GM19351 (cell line): Measurements from ENCODE around the gene COQ2.
"Not testable (repeated sequence)": the region's sequence is repeated elsewhere in the genome, so short reads cannot be mapped to it uniquely, and the experiment has no call there.

Experiments used
- ATAC-seq: cut with Tn5 transposase; IDR thresholded peaks from one replicate; pipeline ENCODE4 v1.9.1; 2021; ENCODE audit warnings: mild to moderate bottlenecking, moderate library complexity; ENCODE audit not compliant: unreplicated experiment

COQ2 gene

GRCh38 chr4:83288381-83288780, 3.8 kb upstream of the COQ2 start:
- ATAC-seq, result not testable (repeated sequence)

DNA sequence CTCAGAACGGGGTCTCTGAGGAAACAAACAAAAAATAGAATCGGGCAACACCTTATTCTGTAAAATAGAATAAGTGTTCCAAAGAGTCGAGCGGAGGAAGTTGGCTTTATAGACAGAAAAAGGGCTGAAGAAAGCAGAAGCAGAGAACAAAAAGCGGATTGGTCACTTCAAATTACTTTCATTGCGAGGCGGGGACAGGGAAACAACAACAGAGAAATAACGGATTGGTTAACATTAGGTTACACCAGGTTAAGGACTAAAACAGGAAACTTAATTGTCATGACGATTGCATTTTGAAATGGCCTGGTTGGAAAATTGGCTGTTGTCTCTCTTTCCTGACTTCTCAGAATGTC, 433 bp upstream of the COQ2 start:
- no peak for ATAC-seq

DNA sequence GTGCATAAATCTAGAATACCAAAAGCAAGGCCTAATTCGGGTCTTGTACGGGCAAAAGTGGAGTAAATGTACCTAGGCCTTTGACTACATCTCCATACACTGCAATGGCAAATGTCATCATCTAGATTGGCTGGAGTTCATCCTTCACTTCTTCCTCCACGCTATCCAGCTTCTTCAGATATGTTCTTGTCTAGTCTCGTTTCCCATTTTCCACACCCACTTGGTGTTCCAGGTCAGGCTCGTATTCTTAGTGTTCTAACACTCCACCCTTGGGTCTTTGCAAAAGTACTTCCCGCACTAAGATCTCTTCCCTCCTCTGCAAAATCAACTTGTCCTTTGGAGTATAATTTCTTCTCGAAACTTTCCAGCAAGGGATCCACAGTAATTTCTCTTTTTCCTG, 1.4 kb downstream of the COQ2 start:
- no peak for ATAC-seq

- ATAC-seq, result no peak
These were observed 2.5 kb downstream of the COQ2 start for GRCh38 chr4:83282049-83282535.

DNA sequence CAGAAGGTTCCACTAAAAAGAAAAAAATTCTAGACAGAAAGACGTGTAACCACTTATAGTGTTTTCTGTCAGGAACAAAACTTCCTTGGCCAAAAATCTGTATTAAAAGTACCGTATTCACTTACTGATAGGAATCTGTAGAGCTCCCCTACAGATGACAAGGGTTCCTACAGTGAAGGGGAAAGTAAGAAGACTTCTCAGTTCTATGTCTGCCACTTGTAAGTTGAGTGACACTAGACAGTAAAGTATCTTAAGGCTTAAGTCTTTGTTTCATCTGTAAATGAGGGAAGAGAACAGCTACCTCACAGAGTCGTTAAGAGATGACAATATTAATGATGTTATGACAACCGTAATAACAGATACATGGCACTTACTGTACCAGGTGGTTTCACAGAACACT, 3.3 kb downstream of the COQ2 start:
- ATAC-seq, result no peak

GRCh38 chr4:83276299-83277040, 8.1 kb downstream of the COQ2 start:
- peak; percentile 68 for ATAC-seq

DNA sequence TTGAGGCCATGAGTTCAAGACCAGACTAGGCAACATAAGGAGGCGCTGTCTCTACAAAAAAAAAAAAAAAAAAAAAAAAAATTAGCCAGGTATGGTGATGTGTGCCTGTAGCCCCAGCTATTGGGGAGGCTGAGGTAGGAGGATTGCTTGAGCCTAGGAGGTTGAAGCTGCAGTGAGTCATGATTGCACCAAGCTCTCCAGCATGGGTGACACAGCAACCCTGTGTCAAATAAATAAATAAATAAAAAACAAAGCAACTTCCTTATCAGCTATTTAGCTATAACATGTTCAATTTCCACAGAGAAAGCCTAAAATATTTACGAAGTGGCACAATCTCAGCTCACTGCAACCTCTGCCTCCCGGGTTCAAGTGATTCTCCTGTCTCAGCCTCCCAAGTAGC, 10.7 kb downstream of the COQ2 start:
- ATAC-seq, result not testable (repeated sequence)

DNA sequence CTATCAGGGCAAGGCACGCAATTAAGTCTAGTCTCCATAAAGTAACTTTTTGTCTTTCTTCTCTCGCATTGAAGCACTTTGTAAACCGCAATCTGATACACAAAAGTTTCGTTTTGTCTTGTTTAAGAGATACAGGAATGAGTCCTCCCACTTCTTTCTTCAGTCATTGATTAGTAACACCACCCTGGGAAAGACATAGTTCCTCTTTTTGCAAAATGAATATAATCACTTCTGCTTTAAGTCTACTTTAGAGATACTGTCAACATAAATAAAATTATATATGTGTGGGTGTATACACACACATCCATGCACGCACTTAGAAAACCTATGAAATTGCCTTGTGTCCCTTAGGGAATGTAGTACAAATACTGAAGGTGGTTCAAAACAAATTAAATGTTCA, 11.7 kb downstream of the COQ2 start:
- peak; percentile 79 for ATAC-seq

- ATAC-seq, result no peak
These were observed 15.3 kb downstream of the COQ2 start for GRCh38 chr4:83269256-83269655.

DNA sequence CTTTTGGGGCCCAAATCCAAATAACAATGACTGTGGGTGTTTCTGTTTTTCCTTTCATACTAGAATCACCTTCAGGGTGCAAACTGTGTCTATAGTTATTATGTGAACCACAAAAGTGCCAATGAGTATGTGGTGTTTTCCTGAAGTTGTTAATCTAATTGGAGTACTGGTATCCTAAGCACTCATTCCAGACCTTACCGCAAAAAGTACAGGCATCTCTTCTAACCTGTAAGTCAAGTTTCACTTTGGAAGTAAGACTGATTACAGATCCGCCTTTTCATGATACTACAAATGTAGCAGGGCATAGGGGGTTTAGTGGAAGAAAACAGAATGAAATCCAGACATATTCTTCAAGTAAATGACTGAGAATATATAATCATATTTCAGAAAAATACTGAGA, 16.1 kb downstream of the COQ2 start:
- ATAC-seq, result no peak

GRCh38 chr4:83267830-83268475, 16.6 kb downstream of the COQ2 start:
- ATAC-seq, result peak; percentile 45

- ATAC-seq, result peak; percentile 46
These were observed 17.3 kb downstream of the COQ2 start for GRCh38 chr4:83267121-83267829.

GRCh38 chr4:83266689-83267088, 17.9 kb downstream of the COQ2 start:
- peak; percentile 57 for ATAC-seq

DNA sequence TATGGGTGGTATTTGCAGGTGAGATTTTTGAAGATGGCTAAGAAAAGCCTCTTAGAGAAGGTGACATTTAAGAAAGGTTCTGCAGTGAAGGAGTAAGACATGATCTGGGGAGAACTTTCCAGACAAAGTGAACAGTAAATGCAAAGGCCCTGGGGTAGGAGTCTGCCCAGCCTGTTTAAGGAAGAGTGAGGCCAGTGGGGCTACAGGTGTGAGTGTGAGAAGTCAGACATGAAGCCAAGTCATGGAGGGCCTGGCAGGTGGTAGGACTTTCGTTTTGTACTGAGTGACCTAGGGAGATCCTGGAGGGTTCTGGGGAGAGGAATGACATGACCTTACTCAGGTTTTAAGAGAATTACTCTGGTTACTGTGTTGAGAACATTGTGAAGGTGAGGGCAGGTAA, 21.5 kb downstream of the COQ2 start:
- no peak for ATAC-seq

- ATAC-seq, result no peak
These were observed 21.9 kb downstream of the COQ2 start for GRCh38 chr4:83262682-83263081.

GRCh38 chr4:83261307-83261706, 23.3 kb downstream of the COQ2 start:
- ATAC-seq, result no peak

DNA sequence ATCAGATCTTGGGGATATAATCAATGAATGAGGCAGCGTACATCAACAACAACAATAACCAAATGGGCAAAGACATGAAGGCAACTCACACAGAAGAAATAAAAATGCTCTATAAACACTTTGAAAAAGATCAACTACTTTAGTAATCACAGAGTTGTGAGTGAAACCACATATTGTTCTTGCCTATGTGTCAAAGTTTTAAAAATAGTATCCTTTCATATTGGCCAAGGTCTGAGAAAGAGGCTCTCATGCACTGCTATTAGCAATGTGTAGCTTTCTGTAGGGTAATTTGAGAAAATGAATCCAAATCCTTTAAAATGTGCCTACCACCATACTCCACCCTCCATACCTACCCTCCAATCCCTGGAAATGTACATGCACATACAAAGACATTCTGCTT, 25.0 kb downstream of the COQ2 start:
- ATAC-seq, result peak; percentile 53

DNA sequence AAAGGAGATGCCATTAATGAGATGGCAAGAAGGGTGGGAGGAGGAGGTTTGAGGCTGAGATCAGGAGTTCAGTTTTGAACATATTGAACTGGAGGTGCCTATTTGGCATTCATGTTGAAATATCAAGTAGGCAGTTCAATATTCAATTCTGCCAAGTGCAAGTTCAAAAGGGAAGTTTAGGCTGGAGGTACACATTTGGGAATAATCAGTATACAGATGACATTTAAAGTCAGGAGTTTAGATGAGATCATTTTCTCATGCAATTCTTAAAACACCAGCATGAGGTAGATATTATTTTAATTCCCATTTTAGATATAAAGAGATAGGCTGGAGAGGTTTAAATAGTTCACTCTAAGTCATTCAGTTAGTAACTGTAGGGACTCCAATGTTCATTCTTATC, 26.1 kb downstream of the COQ2 start:
- ATAC-seq, result no peak

DNA sequence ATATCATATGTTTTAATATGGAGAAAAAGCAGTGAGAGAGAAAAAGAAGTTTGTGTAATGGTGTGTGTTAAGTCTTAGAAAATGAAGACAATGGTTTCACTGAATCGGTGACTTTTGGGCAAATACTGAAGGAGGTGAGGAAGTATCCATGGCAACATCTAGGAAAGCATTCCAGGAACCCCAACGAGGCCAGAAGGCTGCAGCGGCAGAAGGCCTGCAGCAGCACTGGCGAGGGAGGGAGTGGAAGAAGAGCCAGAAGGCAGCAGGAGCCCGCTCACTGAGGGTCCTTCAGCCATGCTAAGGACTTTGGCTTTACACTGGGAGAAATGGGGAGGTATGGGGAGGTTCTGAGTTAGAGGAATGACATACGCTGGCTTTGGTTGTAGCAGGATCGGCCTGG, 26.8 kb downstream of the COQ2 start:
- no peak for ATAC-seq

DNA sequence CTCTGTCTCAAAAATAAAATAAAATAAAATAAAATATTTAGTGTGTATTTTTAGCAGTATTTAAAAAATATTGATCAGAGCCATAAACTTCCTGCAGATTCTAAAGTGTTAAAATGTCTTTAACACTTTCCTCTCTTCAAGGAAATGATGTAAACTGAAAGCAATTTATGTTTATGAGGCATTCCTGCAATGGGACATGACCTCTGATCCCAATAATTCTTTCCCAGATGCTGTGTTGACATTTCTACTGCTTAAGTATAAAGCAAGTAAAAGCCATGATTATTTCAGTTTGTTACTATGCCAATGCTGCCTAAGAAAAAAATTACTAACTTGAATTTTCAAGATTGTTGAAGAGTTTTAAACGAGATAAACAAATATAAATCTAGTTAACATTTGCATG, 29.0 kb downstream of the COQ2 start:
- no peak for ATAC-seq

- peak; percentile 52 for ATAC-seq
These were observed 31.7 kb downstream of the COQ2 start for GRCh38 chr4:83252782-83253405.

GRCh38 chr4:83251447-83251830, 33.2 kb downstream of the COQ2 start:
- ATAC-seq, result no peak
